Ovary (tissue), 3 donors: ENCODE data around the gene C1orf198.

Source experiments
- CTCF ChIP-seq, 3 donors: fragments of 450-650 bp in 2 of 3; fragments of 200-600 bp in 1 of 3; IDR thresholded peaks; one replicate each; pipeline versions ENCODE4 v1.5.1 to v1.8.0; 2016 to 2022; ENCODE audit warnings: antibody characterized with exemption in 3 of 3, mild to moderate bottlenecking in 1 of 3
- EP300 ChIP-seq: sonication (generic); formaldehyde crosslinking; IDR thresholded peaks from one replicate; pipeline ENCODE4 v1.6.1; 2017; ENCODE audit warnings: antibody characterized with exemption
- donor health status: DM: no; HTN: no; CAD: no.

- TF ChIP-seq CTCF (IDR thresholded peaks at IDR 0.05) (no peak), EP300 (no peak)
Observed at GRCh38 chr1:230796626-230797025, 71.7 kb downstream of the C1orf198 start.
